Psoas muscle (tissue), 8 donors: ENCODE results near the gene KRTCAP2. TPM values are rescaled to one million over a fixed set of nuclear protein-coding genes. Genes with fewer than 3 reads are reported as not detected.

Source experiments
- ATAC-seq, 4 donors: fragments of 200-7000 bp; cut with Tn5 transposase; one replicate each; pipeline ENCODE4 v1.9.1; 2020; ENCODE audit warnings: moderate library complexity in 3 of 4, mild to moderate bottlenecking in 2 of 4
- DNase-seq, 2 donors: peaks; one replicate each; pipeline ENCODE4 v3.0.0-alpha.2; 2020
- H3K27ac ChIP-seq: fragments of 200-600 bp; one replicate; pipeline ENCODE4 v1.8.0; 2022
- H3K27me3 ChIP-seq, 3 donors: fragments of 200-600 bp in 1 of 3; one replicate each; pipeline versions ENCODE4 v1.6.1 to v1.8.0; 2013 to 2022; ENCODE audit warnings: low read length in 2 of 3, mild to moderate bottlenecking in 2 of 3, moderate library complexity in 1 of 3; ENCODE audit not compliant: insufficient read depth in 3 of 3
- H3K36me3 ChIP-seq, 2 donors: fragments of 200-600 bp in 1 of 2; one replicate each; pipeline versions ENCODE4 v1.6.1 to v1.8.0; 2013 to 2022; ENCODE audit warnings: low read depth in 1 of 2, mild to moderate bottlenecking in 1 of 2, moderate library complexity in 1 of 2; ENCODE audit not compliant: insufficient read depth in 1 of 2
- H3K4me1 ChIP-seq: fragments of 200-600 bp; one replicate; pipeline ENCODE4 v1.8.0; 2022
- H3K4me3 ChIP-seq: fragments of 200-600 bp; one replicate; pipeline ENCODE4 v1.8.0; 2022; ENCODE audit warnings: mild to moderate bottlenecking
- H3K9me3 ChIP-seq: fragments of 200-600 bp; one replicate; pipeline ENCODE4 v1.8.0; 2022
- CTCF ChIP-seq: fragments of 200-600 bp; IDR thresholded peaks from one replicate; pipeline ENCODE4 v1.8.0; 2022; ENCODE audit warnings: antibody characterized with exemption
- WGBS, 3 donors: extraction: QIAGEN DNeasy Blood & Tissue Kit; methylation state at CpG; one replicate each; pipeline versions ENCODE4 v1.1.6 to v1.1.7; 2013; 5-methylcytosine and 5-hydroxymethylcytosine counted together
- intact Hi-C, 2 donors: fragments of 100-400 bp; cut with DNase I; formaldehyde crosslinking; loops; one replicate each; pipeline versions ENCODE4 v1.11.0 to v1.14.2; 2022
- polyA plus RNA-seq, 3 donors: library from polyadenylated mRNA; stranded (reverse); fragments of 200-250 nt; gene quantifications; one replicate each; pipeline ENCODE4 v1.2.3, GENCODE V29; 2013
- total RNA-seq, 4 donors: library from RNA; stranded (reverse); fragmentation: NEBNext Ultra II Directional in 2 of 4; extraction: Animal tissue kit (Norgen Biotek cat#: 25700) in 2 of 4; gene quantifications; one replicate each; pipeline versions ENCODE4 v1.2.1 to v1.2.4, GENCODE V29; 2021 to 2023
- donor health status: healthy with polysubstance abuse.
- donor health status: DM: no; HTN: no; CAD: no; lungs with moderate emphysema.
- donor health status: Bipolar disorder and iron deficiency.
- donor health status: healthy.
- donor health status: DM: yes; HTN: yes; CAD: no.
- donor health status: DM: no; HTN: no; CAD: no.
- donor health status: DM: no; HTN: no; CAD: no.
- donor health status: DM: yes; HTN: yes; CAD: no.

KRTCAP2 gene
- total and polyA plus RNA-seq, 7 donors: 115 to 171 (median 137) TPM

GRCh38 chr1:155177192-155177917, 4.3 kb upstream of the KRTCAP2 start:
- no peak for ATAC-seq
- peaks cover under 1% of the 10 kb centered on the region for H3K4me1 ChIP-seq
- no peaks in the 10 kb centered on the region for H3K36me3 ChIP-seq
- WGBS, 3 donors: 76 to 84% (median 82%) methylated on average over 11 of the region's 11 CpGs
- intact Hi-C loops: loop anchor here (5.0 kb wide), 1 partner anchor 50 kb away; no protein-coding TSS in a partner anchor
- no peak for DNase-seq
- H3K9me3 ChIP-seq: no peaks in the 10 kb centered on the region
- TF ChIP-seq CTCF: no peak
- no peak overlapping the region for H3K27ac ChIP-seq
- H3K4me3 ChIP-seq: no peak overlapping the region
- peaks cover 0 to 13% (median 10%) of the 10 kb centered on the region in 3 donors for H3K27me3 ChIP-seq

DNA sequence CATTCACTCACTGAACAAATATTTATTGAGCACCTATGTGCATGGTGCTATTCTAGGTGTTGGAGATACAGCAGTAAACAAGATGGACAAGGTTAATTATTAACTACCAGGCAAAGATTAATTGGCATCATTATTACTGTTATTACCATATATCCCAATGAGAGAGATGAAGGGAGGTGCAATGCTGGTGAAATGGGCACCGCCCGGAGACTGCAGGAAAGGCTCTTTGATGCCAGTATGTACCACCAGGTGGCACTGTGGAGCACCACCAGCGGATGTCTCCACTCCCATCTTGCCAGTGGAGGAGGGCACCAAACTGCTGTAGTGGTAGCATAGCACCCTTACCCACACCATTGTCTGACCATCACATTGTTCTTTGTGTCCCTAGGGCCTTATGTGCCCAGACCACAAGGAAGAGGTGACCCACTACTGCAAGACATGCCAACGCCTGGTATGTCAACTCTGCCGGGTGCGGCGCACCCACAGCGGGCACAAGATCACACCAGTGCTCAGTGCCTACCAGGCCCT, 3.5 kb upstream of the KRTCAP2 start:
- Histone ChIP-seq H3K27me3 (peaks cover 0 to 13% (median 10%) of the 10 kb centered on the region in 3 donors), H3K9me3 (no peaks in the 10 kb centered on the region), H3K36me3 (no peaks in the 10 kb centered on the region), H3K4me1 (peaks cover 6% of the 10 kb centered on the region), H3K27ac (no peak overlapping the region), H3K4me3 (no peak overlapping the region)
- 60 to 63% (median 61%) methylated on average over 8 of the region's 8 CpGs for WGBS, 3 donors
- intact Hi-C loops: loop anchor here (5.0 kb wide), 1 partner anchor 51 kb away; no protein-coding TSS in a partner anchor
- peak; percentile 91 for TF ChIP-seq CTCF
- ATAC-seq: peak; percentile 58 to 73 (median 67)
- DNase-seq: peak; percentile 81 to 90

- 83 to 90% (median 86%) methylated on average over 9 of the region's 9 CpGs for WGBS, 3 donors
- intact Hi-C loops: loop anchor here (5.0 kb wide), 1 partner anchor 51 kb away; no protein-coding TSS in a partner anchor
- H3K4me1 ChIP-seq: peaks cover 6% of the 10 kb centered on the region
Measured at GRCh38 chr1:155175927-155176371, 2.8 kb upstream of the KRTCAP2 start.

GRCh38 chr1:155175281-155175926, 2.3 kb upstream of the KRTCAP2 start:
- 85 to 87% (median 85%) methylated on average over 12 of the region's 12 CpGs for WGBS, 3 donors
- intact Hi-C loops: loop anchor here (5.0 kb wide), 1 partner anchor 52 kb away; no protein-coding TSS in a partner anchor
- no peak for DNase-seq
- Histone ChIP-seq H3K4me1 (peaks cover 6% of the 10 kb centered on the region), H3K27ac (no peak overlapping the region), H3K4me3 (no peak overlapping the region), H3K27me3 (peaks cover 0 to 13% (median 10%) of the 10 kb centered on the region in 3 donors), H3K9me3 (no peaks in the 10 kb centered on the region), H3K36me3 (peaks cover 0 to 11% of the 10 kb centered on the region in 2 donors)
- no peak for TF ChIP-seq CTCF
- ATAC-seq: no peak

More at GRCh38 chr1:155175927-155176371, 2.8 kb upstream of the KRTCAP2 start:
- no peak for TF ChIP-seq CTCF
- ATAC-seq (no peak), DNase-seq (no peak)
- Histone ChIP-seq H3K27me3 (peaks cover 0 to 13% (median 10%) of the 10 kb centered on the region in 3 donors), H3K9me3 (no peaks in the 10 kb centered on the region), H3K27ac (no peak overlapping the region), H3K36me3 (peaks cover 0 to 5% of the 10 kb centered on the region in 2 donors), H3K4me3 (no peak overlapping the region)
